Measurements from ENCODE around the gene COQ10B.
"Not testable (repeated sequence)": the region's sequence is repeated elsewhere in the genome, so short reads cannot be mapped to it uniquely, and the experiment has no call there.

The COQ10B gene

DNA sequence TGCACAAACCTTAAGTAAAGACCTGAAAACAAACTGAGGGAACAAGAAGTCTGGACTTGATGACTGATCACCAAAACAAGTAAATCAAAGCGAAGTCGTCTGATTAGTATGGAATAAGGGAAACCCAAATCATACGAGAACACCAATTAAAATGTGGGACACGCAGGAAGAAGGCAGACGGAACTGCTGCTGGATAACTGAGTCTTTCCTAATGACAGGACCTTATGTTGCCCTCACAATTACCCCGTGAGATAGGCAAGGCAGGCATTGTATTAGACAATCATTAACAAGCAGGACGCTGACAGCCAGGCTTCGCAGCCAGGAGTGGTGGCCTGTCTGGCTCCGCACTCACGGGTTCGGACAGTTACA, 614 bp upstream of the COQ10B start:
- no peak for DNase-seq

DNA sequence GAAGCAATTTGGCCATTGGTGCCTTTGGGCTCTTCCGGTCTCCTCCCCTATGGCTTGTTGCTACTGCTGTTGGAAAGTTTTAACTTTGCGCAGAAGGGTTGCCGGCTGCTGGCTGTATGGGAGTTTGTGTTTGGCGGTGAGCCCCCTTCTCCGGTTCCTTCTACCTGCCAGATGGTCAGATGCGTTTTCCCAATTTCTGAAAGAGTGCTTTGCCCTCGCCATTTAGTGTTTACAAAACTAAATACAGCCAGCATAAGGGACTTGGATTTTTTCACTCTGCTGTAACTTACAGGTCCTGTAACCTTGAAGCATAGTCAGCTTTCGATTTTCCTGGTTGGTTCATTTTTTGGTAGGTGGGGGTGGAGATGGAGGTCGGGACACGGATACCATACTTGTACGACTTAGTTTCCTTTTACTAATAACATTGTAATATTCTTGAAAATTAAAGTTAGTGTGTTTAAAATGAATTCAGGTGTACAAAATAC, 604 bp downstream of the COQ10B start:
- no peak for DNase-seq

DNA sequence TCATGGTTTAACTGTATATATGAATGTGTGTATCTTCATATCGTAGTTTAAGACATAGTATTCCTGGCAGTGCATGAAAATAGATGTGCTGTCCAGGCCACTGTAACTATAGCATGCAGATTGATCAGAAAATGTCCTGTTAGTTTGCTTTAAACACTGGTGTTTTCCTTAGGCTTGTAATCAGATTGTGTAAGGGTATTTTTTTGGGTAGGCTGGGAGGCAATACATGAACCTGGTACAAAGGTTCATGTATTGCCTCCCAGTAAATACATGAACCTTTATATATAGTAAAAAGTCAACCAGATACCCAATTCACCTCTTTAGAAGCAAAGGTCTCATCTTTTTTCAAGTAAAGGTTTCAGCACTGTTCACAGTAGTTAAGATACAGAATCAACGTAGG, 1.6 kb downstream of the COQ10B start:
- DNase-seq = no peak

DNA sequence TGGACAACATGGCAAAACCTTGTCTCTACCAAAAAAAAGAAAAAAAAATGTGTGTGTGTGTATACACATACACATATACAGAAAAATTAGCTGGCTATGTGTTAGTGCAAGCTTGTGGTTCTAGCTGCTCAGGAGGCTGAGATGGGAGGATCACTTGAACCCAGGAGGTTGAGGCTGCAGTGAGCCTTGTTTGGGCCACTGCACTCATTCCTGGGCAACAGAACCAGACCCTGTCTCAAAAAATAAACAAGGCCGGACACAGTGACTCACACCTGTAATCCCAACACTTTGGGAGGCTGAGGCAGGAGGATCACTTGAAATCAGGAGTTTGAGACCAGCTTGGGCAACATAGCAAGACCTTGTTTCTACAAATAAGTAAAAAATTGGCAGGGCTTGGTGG, 2.1 kb downstream of the COQ10B start:
- no peak for DNase-seq

DNA sequence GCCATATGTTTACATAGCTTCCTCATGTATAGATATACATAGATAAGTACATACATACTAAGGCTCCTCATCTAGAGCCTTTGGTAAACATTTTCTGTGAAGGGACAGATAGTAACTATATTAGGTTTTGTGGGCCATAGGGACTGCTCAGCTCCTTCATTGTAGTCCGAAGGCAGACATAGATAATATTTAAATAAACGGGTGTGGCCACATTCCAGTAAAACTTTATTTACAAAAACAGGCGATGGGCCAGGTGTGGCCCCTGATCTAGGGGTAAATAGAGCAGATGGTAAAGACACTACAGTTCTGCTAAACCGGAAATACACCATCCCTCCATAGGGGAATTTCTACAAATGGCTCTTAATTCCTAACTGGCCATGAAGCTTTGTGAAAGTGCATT, 7.3 kb downstream of the COQ10B start:
- DNase-seq = no peak

DNA sequence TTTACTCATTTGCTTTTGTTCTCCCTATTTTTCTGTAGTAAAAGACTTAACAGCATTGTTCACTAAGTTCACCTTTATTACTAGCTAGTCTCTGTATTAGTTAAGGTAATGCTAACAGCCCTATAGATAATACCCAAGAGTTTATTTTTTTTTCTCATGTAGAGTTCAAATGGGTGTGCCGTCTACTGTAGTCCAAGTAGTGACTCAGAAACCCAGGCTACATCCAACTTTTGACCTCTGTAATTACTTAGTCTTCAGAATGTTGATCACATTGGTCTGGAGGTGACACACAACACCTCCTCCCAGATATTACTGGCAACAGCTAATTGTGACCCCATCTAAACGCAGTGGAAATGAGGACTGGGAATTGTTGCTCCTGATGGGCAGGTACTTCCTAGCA, 7.7 kb downstream of the COQ10B start:
- DNase-seq = no peak

DNA sequence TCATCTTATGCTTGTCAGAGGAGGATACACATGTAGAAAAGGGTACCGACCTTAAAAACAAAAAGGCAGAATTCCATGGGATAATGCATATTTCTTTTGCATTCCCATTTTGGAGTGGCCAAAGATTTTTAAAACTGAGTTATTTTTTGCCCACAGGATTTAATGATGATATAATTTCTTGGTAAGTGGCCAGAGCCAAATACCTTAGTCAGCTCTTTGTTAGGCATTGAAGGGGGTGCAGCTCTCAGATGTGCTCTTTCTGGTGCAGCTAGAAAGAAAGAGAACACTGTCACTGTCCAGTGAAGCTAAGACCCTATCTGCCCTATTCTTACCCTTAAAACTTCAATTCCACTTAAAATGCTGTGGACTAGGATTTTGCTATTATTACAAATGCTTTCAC, 10.8 kb downstream of the COQ10B start:
- DNase-seq = no peak

DNA sequence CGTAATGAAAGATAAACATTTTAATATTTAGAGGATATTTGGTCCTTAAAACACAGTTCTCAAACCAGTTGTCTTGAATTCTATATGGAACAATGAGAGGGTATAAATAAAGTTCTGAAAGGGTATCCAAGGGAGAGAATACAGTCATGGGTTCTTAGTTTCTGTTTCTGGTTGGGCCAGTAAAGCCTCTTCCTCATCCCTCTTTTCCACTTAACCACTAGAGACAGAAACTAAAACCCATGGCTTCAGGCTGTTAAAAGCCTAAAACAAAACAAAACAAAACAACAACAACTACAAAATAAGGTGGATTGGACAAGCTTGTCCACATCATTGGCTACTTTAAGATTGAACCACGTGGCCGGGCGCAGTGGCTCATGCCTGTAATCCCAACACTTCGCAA, 18.8 kb downstream of the COQ10B start:
- no peak for DNase-seq

DNA sequence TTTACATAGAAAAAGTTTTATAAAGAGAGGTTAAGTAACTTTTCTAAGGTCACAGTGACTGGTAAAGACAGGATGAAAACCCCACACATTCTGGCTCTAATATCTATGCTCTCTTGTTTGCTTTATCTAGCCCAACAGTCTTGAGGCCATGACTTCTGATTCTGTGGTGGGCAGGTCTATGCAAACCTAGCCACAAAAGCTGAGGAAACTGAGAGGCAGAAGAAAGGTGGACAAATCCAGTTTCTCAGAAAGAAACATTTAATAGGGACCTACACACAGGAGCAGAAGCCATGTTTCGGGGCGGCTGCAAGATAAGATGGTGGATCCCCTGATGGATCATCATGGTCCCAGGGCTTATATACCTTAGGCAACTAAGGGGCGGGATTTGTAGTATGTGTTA, 24.4 kb downstream of the COQ10B start:
- DNase-seq = no peak

DNA sequence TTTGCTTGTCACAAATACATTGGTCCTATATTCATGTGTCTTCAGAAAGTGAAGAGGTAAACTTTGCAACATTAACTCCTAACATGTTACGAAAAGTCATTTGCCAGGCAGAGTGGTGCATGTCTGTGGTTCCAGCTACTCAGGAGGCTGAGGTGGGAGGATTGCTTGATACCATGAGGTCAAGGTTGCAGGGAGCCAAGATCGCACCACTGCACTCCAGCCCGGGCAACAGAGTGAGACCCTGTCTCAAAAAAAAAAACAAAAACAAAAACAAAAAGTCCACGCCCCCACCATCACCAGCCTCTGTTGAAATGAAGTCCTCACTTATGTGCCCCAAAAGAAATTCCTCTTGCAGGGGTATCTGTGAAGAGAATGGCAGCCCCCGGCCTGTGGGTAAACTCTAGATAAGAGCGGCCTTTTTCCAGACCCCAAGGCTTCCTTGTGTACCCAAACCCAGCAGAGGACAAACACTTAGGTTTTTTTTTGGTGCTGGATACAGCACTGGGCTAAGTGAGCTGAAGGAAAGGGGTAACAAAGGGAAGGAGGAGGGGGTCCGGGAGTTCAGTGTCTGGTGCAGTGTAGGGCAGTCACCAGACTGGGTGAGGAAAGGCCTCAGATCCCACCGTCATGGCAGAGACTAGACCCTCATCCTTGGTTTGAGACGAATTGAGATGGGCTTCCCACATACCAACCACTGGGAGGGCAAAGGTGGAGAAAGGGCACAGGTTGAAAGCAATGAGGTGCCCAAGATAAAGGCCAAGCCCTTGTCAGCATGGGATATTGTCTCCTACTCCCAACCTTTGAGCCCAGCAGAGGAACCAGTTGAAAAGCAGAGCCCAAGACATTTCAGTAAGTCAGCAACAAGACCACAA, 27.0 kb downstream of the COQ10B start:
- no peak for DNase-seq

DNA sequence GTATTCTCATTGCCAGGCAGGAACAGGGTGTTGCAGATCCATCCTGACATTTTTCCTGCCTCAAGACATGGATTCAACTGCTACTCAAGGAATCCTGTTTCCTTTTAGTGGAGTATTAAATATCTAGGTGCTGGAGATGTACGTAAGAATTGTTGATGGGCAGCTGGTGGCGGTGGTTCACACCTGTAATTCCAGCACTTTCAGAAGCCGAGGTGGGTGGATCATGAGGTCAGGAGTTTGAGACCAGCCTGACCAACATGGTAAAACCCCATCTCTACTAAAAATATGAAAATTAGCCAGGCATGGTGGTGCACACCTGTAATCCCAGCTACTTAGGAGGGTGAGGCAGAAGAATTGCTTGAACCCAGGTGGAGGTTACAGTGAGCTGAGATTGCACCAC, 30.9 kb downstream of the COQ10B start:
- not testable (repeated sequence) for DNase-seq

DNA sequence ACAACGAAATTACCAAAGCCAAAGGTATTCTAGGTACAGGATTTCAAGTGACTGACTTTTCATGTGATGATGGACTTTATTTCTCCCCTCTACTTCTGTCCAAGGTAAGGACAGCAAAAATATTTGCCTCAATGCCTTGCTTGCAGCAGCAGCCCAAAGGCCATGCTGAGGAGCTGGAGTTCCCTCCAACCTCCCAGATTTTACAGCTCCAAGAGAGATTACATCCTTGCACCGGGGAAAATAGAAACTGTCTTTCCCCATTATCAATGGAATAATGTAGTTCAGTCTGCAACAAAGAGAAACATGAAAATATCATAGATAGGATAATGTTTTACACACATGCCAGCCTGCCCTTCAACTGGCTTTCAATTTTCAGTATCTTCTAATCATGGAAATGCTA, 32.8 kb downstream of the COQ10B start:
- DNase-seq = no peak

DNA sequence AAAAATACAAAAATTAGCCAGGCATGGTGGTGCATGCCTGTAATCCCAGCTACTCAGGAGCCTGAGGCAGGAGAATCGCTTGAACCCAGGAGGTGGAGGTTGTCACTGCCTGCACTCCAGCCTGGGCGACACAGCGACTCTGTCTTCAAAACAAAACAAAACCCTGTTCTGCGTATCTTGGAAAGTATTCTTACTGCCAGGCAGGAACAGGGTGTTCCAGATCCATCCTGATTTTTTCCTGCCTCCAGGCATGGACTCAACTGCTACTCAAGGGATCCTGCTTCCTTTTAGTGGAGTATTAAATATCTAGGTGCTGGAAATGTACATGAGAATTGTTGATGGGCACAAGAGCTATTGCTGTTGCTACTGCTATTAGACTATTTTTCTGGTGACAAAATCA, 34.0 kb downstream of the COQ10B start:
- DNase-seq = no peak

DNA sequence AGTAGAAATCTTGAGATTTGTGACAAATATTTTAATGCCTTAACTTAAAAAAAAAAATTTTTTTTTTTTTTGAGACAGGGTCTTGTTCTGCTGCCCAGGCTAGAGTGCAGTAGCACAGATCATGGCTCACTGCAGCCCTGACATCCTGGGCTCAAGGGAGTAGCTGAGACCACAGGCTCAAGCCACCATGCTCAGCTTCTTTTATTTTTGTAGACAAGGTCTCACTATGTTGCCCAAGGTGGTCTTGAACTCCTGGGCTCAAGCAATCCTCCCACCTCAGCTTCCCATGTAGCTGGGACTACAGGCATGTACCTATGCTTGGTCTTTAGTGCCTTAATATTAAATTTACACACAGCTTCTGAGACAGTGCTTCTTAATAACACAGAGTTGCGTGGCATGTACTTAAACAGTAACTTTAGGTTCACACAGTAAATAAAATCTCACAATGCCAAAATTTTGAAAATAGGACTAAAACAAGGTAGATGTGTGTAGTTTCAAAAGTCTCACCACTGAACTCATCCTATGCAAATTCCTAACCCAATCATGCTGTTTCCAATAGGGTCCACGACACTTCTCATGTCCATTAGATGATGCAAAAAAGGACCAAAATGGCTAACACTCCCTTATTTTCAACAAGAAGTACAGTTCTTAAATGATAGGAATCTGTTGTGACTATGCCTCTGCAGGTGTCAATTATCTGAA, 42.2 kb downstream of the COQ10B start:
- DNase-seq = no peak

DNA sequence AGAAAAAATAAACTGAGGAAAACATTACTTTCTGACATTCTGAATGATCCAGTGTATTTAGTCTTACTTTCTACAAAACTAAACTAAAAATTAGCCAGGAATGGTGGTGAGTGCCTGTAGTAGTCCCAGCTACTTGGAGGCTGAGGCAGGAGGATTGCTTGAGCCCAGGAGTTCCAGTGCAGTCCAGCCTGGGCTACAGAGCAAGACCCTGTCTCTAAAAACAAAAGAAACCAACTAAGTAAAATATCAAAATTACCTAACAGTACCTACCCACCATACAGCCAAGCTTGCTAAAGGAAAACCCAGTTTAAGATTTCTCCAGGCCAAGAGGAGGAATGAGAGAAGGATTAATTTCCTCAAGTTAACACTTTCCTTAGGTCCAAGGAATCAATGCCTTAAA, 43.3 kb downstream of the COQ10B start:
- no peak for DNase-seq

DNA sequence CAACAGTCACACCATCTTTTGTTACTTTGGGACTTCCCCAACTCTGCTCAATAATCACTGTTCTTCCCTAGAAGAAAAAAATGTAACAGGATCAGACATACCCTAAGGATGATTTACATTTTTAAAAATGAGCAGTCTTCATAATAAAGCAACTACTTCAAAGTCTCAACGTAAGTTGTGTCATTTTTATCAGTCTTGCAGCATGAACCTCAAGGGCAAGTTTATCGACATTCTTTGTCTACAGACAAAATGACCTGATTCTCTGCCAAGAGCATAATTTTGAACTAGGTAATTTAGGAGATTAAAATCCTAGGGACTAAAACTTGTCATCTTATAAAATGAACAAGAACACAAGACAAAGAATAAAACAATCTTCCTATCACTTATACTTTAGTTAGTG, 44.0 kb downstream of the COQ10B start:
- DNase-seq = no peak

DNA sequence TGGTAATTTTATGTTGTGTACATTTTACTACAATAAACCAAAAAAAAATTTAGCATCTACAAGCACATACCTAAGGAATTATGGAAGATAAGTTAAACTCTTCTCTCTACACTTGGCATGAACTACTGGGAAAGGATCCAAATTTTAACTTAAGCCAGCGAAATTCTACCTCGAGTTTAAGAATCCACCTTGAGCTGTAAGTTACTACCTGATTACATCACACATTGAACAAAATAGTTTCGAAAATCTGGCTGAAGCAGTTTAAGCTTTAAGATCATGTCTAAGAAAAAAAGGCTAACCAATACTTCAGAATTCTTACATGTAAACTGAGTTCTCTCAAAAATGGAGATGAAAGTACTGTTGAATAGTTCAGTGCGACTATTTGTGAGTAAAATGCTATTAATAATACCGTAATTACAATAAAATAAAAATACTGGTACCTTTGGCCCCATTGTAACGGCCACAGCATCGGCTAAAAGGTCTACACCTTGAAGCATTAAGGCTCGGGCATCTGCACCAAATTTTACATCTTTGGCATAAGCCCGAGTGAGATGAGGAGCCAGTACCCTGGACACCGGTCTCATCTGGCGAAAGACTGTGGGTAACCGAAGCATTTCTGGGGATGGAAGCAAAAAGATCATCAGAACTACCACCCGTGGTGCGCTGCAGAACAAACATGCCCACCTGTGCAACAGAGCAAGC, 45.0 kb downstream of the COQ10B start:
- no peak for DNase-seq

DNA sequence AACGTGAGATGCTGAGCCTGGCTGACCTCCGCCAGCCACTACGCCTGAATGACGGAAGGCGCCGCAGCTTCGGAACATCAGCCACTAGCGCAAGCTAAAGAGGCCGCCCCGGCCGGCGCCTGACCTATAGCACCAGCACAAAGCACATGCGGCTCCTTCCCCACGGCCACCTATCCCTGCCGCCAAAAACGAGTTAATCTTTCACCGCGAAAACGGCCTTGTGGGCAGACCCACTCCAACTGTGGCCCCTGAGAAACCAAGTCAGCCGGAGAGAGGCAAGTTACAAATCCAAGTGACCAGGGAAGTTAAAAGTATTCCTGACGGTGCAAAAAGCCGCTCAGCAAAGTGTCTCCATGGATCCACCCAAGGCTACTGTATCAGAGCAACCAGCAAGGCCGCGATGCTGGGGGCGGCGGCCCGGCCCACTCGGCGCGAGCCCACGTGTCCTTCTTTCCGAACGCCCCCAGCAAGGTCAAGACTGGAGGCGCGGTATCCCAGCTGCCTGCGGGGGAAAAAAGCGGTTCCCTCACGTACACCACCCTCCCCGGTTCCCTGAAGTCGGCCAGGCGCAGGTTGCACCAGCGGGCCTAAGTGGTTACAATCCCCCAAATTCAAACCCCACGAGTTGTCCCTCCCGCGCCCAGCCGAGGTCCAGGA, 45.7 kb downstream of the COQ10B start:
- DNase-seq = peak; percentile 44 to 56

DNA sequence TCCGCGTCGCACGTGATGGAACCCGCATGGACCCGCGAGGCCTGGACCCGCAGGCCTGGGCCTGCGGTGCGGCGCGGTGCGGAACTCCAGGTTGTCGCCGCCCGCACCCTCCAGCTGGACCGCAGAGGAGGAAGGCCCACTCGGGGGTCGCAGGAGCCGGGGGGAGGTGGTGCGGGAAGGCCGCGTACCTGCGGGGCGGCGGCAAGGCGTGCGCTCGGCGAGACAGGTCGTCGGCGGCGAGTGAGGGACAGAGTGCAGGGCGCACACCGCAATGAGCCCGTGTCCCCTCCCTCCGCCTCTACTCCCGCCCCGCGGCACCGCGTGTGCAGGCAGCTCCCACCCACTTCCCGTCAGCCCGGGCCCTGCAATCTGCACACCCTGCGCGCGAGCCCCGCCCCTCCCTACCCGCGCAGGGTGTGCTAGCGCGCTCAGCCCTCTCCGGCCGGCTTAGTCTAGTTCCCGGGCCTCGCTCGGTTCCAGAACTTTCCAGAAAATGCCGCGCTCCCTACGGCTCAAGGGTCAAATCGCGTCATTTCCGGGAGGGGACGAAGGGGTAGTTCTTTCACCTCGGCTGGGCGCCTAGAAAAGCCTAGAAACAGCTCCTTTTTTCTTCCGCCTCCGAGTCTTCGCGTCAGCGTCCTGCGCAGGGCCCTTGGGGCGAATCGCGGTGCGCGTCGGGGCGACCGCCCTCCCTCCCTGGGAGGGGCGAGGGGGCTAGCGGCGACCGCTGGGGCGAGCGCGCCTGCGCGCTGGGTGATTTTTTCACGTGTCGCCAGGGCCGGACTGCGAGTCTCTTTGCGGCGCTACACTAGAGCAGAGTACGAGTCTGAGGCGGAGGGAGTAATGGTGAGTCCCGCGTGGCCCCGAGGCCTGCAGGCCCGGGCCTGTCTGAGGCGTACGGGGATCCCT, 46.5 kb downstream of the COQ10B start, which contains the start of the genes HSPD1 and HSPE1:
TSS of gene HSPD1 (minus strand) at position 247 of the 909 bp plus-strand sequence. CDS start 992 bp downstream, outside the sequence.
TSS of gene HSPE1 (plus strand) at position 786 of the 909 bp plus-strand sequence. CDS start at position 844, 58 bp downstream.
- DNase-seq = peak; percentile 95 to 98

DNA sequence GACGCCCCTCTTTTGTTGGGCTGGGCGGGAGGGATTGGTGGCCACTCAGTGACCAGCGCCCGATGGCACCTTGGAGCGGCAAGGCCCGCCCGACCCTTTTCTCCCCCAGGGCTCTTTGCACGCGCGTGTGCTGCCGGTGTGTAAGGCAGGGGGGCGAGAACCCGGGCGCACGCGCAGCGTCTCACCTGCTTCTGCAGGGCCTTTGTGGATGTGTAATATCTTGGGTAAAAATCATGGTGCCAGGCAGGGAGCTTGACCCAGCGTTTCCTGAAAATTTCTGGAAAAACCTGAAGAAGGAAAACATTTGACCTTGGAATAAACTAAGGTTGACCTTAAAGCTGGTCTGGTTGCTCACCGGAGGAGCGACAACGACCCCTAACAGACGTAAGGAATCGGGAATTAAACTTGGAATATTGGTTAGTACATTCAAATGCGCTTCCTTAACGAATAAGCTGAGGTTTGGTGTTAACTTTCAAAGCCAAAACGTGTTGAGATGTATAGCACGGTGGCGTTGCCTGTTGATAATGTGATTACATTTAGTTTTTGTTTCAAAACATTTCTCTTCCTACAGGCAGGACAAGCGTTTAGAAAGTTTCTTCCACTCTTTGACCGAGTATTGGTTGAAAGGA, 47.3 kb downstream of the COQ10B start:
- DNase-seq = no peak

DNA sequence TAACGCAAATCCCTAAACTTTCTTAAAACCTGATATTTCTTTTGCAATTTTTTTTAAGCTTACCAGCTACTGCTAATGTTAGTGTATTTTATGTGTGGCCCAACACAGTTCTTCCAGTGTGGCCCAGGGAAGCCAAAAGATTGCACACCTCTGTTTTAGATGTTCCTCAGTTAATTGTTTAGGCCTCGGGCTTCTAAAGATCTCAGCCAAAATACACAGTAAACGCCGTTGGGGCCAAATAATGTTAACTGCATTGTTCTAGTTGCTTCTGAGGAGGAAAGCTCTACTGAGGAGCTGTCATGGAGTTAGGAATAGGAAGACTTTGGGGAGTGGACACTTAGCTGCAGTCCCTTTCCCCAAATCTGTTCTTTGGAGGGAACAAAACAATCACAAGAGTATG, 48.8 kb downstream of the COQ10B start:
- DNase-seq = no peak

All from activated CD4-positive, alpha-beta T cell treated with anti-CD3 and anti-CD28 coated beads for 4 hours (primary cell).